Measurements from ENCODE around the gene KIAA1217. TPM values are rescaled to one million over a fixed set of nuclear protein-coding genes. Genes with fewer than 3 reads are reported as not detected.

KIAA1217 gene
- total RNA-seq, 3 donors from 2014 or later (not counting 1 experiment from before 2014, with no cell fraction given): not detected

DNA sequence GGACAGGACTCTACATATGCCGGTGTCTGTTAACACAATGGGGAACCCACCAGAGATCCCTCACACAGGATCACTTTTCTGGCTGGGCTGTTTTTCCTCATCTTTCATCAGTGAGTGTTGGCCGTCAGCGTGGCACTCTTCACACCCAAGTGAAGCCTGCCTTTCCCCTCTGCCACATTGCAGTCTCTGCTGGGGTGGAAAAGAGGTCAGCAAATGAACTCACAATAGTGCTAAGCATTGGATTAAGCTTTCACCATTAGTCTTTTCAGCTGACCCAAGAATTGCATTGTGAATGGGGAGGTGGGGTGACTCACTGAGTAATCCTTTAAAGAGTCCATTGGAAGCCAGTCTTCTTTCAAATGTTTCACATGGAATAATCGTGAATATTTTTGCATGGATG is 143.0 kb downstream of the KIAA1217 start:
- Histone ChIP-seq H3K27me3 (ENCODE audit: control insufficient read depth, insufficient read depth, low read length) (no peaks in the 10 kb centered on the region), H3K36me3 (ENCODE audit: control insufficient read depth, insufficient read depth, low read length) (no peaks in the 10 kb centered on the region), H3K9me3 (ENCODE audit: control insufficient read depth, insufficient read depth, low read length) (no peaks in the 10 kb centered on the region), H3K27ac (ENCODE audit: low read length) (no peak overlapping the region), H3K4me3 (ENCODE audit: low read length) (no peak overlapping the region), H3K4me1 (ENCODE audit: control insufficient read depth, insufficient read depth, low read length) (no peaks in the 10 kb centered on the region)
- H3K9me3 Mint-ChIP-seq: no peaks in the 10 kb centered on the region
- no peak overlapping the region for H3K4me3 Mint-ChIP-seq
- no peaks in the 10 kb centered on the region for H3K36me3 Mint-ChIP-seq
- no peaks in the 10 kb centered on the region for H3K4me1 Mint-ChIP-seq
- 98% methylated on average over 3 of the region's 4 CpGs for WGBS (ENCODE audit: insufficient coverage)
- no peak overlapping the region for H3K27ac Mint-ChIP-seq
- H3K27me3 Mint-ChIP-seq (ENCODE audit: low read depth in 2 of 2): no peaks in the 10 kb centered on the region
- intact Hi-C loops (cut with micrococcal nuclease): no loop called here
- no peak for TF ChIP-seq CTCF (IDR thresholded peaks at IDR 0.05)
- no peak for DNase-seq
- no peak for ATAC-seq

- no peaks in the 10 kb centered on the region for H3K27me3 ChIP-seq (ENCODE audit: control insufficient read depth, insufficient read depth, low read length)
- no peaks in the 10 kb centered on the region for H3K36me3 ChIP-seq (ENCODE audit: control insufficient read depth, insufficient read depth, low read length)
- H3K4me1 ChIP-seq (ENCODE audit: control insufficient read depth, insufficient read depth, low read length): no peaks in the 10 kb centered on the region
- Mint-ChIP-seq H3K36me3 (no peaks in the 10 kb centered on the region), H3K9me3 (no peaks in the 10 kb centered on the region), H3K27ac (no peak overlapping the region), H3K4me3 (no peak overlapping the region), H3K27me3 (ENCODE audit: low read depth in 2 of 2) (no peaks in the 10 kb centered on the region), H3K4me1 (no peaks in the 10 kb centered on the region)
- intact Hi-C loops (cut with micrococcal nuclease): no loop called here
- H3K9me3 ChIP-seq (ENCODE audit: control insufficient read depth, insufficient read depth, low read length): no peaks in the 10 kb centered on the region
- ATAC-seq (no peak), DNase-seq (no peak)
- whole genome bisulfite sequencing (ENCODE audit: insufficient coverage): 87% methylated on average over 2 of the region's 2 CpGs
- no peak overlapping the region for H3K27ac ChIP-seq (ENCODE audit: low read length)
- no peak for TF ChIP-seq CTCF (IDR thresholded peaks at IDR 0.05)
- no peak overlapping the region for H3K4me3 ChIP-seq (ENCODE audit: low read length)
Observed at GRCh38 chr10:24352399-24352798, 143.5 kb downstream of the KIAA1217 start.

- WGBS (ENCODE audit: insufficient coverage): over 99% methylated on average over 6 of the region's 6 CpGs
- no peak overlapping the region for H3K4me3 ChIP-seq (ENCODE audit: low read length)
- H3K27ac Mint-ChIP-seq: no peak overlapping the region
- no peaks in the 10 kb centered on the region for H3K9me3 ChIP-seq (ENCODE audit: control insufficient read depth, insufficient read depth, low read length)
- no peak for ATAC-seq
- no peaks in the 10 kb centered on the region for H3K27me3 ChIP-seq (ENCODE audit: control insufficient read depth, insufficient read depth, low read length)
- H3K9me3 Mint-ChIP-seq: no peaks in the 10 kb centered on the region
- H3K27me3 Mint-ChIP-seq (ENCODE audit: low read depth in 2 of 2): no peaks in the 10 kb centered on the region
- no peak overlapping the region for H3K27ac ChIP-seq (ENCODE audit: low read length)
- DNase-seq: no peak
- H3K36me3 Mint-ChIP-seq: no peaks in the 10 kb centered on the region
- no peaks in the 10 kb centered on the region for H3K4me1 Mint-ChIP-seq
- no peak for TF ChIP-seq CTCF (IDR thresholded peaks at IDR 0.05)
- no peaks in the 10 kb centered on the region for H3K4me1 ChIP-seq (ENCODE audit: control insufficient read depth, insufficient read depth, low read length)
- H3K4me3 Mint-ChIP-seq: no peak overlapping the region
- intact Hi-C loops (cut with micrococcal nuclease): no loop called here
- H3K36me3 ChIP-seq (ENCODE audit: control insufficient read depth, insufficient read depth, low read length): no peaks in the 10 kb centered on the region
Observed at GRCh38 chr10:24353319-24353718, 144.4 kb downstream of the KIAA1217 start.

DNA sequence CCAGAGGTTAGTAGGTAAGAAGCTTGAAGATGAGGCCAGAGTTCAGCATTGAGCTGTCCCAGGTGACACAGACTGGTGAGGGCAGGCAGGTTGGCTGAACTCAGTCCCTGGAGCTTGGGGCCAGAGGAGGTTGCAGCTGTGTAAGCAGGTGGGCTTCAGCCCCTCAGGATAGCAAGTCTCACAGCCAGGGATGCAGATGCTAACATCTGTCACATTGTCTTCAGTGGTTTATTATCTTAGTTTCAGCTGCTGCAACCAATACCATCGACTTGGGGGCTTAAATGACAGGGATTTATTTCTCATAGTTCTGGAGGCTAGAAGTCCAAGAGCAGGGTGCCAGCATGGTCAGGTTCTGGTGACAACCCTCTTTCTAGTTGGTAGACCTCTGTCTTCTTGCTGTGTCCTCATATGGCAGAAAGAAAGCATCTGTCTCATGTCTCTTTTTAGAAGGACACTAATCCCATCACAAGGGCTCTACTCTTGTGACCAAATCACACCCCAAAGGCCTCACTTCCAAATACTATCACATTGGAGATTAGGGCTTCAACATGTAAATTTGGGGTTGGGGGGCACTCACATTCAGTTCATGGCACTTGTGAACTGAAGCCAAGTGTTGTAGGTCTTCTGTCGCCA is 146.2 kb downstream of the KIAA1217 start:
- Mint-ChIP-seq H3K9me3 (no peaks in the 10 kb centered on the region), H3K4me1 (no peaks in the 10 kb centered on the region), H3K27me3 (ENCODE audit: low read depth in 2 of 2) (no peaks in the 10 kb centered on the region), H3K36me3 (no peaks in the 10 kb centered on the region), H3K4me3 (no peak overlapping the region), H3K27ac (no peak overlapping the region)
- no peak for TF ChIP-seq CTCF (IDR thresholded peaks at IDR 0.05)
- intact Hi-C loops (cut with micrococcal nuclease): no loop called here
- Histone ChIP-seq H3K9me3 (ENCODE audit: control insufficient read depth, insufficient read depth, low read length) (no peaks in the 10 kb centered on the region), H3K4me1 (ENCODE audit: control insufficient read depth, insufficient read depth, low read length) (no peaks in the 10 kb centered on the region), H3K36me3 (ENCODE audit: control insufficient read depth, insufficient read depth, low read length) (no peaks in the 10 kb centered on the region), H3K27me3 (ENCODE audit: control insufficient read depth, insufficient read depth, low read length) (no peaks in the 10 kb centered on the region), H3K4me3 (ENCODE audit: low read length) (no peak overlapping the region), H3K27ac (ENCODE audit: low read length) (no peak overlapping the region)
- ATAC-seq (no peak), DNase-seq (no peak)
- WGBS (ENCODE audit: insufficient coverage): 62% methylated on average over 2 of the region's 2 CpGs
